ENCODE data around the gene ASCL3.
"Not testable (repeated sequence)": the region's sequence is repeated elsewhere in the genome, so short reads cannot be mapped to it uniquely, and the experiment has no call there.

ASCL3 gene

DNA sequence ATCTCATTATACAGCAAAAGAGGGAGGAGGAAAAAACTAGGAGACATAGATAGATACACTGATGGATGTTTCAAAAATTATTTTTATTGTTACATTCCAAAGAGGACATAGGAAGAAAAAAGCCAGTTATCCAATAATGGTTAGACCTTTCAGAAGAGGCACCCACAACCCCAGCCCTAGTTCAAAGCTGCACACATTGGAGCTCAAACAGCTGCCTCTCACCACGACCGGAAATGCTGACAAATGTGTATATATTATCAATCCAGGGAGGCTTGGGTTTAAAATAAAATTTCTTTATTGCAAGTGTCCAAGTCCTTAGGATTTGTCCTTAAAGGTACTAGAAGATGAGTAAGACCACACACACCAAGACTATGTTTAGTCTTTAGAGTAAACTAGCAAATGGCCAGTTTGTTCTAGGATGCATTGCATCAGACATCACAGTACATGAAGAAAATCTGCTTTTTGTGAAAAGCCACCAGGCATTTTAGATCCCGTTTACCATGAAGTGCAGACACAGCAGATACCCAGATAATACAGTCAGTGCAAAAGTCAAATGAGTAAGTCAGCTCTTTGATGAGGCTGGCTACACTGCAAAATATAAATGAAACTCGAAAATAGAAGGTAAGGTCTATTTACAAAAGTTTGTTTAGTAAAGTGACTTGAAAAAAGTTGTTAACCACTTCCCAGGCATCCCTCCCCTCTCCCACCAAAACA, 4.6 kb upstream of the ASCL3 start:
- no peak for DNase-seq

DNA sequence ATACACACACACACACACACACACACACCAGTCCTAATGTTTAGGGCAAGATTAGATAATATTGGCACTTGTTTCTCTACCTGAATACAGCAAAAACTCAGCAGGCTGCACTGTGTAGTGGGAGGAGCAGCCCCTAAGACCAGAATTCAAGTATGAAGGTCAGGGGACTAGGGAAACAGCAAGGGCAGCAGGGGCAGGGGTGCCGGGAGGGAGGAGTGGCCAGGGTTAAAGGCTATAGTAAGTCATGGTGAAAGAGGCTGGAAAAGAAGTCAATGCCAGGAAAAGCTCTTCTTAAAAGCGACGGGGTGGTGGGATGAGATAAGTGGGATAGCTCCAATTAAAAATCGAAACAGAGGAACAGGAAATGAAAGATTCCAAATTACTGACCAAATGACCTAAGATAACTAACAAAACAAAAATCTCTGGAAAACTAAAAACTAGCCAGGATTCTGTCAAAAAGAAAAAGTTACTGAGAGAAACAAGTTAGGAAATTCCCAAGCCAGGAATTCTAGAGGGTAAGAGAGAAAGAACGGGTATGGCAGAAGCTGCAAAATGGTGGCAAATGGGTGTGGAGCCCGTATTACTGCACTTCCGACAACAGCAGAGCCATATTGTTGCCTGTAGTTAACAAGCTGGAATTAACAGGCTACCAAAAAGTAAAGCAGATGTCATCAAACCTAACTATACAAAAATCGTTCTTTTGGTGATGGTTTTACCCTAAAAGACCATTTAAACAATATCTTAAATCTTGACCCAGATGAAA, 1.3 kb downstream of the ASCL3 start:
- DNase-seq = no peak

DNA sequence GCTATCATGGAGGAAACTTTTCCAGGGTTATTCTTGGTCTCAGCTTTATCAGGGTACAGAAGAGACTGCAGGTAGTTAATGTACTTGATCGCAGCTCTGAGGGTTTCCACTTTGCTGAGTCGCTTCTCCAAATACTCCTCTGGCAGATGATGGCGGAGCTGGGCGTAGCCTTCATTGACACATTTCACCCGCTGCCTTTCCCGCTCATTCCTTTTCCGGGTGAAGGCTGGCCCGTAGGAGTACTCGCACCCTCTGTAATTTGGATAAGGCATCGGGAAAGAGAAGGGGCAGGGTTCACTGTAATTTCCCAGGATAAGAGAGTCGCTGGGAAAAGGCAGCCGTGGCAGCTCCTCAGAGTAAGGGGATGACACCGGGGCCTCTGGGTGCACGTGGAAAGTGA, 5.2 kb downstream of the ASCL3 start:
- no peak for DNase-seq

DNA sequence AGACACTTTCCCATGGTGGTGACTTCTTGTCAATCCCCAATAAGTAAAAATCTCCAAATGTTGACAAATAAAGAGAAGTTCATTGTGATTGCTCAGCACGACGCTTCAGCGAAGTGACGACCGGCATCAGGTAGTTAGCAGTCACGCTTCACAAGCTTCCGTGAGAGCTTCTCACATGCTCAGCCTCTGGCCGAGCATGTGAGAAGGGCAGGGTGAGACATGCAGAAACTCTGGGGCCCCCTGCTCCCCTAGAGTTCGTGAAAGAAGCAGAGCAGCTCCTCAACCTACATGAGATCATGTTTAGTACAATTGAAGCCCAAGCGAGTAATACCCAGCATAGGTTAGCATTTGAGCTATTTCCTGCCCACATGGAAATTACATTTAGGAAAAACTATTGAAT, 5.7 kb downstream of the ASCL3 start:
- no peak for DNase-seq

DNA sequence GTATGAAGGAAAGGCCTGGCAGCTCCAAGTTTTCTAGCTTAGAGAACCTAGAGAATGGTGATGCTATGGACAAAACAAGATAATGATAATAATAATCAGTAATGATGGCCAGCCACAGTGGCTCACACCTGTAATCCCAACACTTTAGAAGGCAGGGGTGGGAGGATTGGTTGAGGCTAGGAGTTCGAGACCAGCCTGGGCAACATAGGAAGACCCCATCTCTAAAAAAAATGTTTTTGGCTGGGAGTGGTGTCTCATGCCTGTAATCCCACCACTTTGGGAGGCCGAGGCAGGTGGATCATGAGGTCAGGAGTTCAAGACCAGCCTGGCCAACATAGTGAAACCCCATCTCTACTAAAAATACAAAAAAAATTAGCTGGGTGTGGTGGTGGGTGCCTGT, 7.0 kb downstream of the ASCL3 start:
- DNase-seq = not testable (repeated sequence)

DNA sequence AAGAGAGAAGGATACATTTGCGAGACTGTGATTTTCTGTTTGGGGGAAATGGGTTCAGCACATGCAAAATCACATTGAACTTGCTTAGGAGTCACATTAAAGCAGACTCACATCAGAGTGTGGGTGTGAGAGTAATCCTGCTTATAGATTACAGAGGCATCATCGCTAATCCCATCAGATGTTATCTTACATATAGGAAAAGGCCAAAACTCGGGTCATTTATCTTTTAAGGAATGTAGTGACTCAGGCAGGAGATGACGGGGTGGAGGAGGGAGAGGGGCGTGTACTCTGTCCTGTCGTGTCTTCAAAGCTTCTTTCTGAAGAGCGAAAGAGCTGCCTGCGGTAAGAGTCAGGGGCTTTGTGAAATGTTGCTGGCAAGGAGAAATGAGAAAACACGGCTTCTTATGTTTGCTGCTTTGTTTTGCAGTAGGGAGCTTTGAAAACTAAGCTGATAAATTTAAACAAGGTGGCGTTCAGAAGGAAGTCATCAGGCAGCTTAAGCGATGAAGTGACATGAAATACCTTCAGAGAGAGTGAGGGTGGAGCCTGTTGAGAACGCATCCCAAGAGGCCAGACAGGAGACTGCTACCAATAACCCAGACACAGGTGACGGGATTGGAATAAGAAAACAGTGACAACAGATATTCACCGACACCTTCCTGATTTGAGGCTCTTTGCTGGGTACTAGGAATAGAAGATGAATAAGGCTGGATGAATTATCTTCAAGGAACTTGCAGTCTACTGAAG, 7.9 kb downstream of the ASCL3 start:
- DNase-seq = no peak

DNA sequence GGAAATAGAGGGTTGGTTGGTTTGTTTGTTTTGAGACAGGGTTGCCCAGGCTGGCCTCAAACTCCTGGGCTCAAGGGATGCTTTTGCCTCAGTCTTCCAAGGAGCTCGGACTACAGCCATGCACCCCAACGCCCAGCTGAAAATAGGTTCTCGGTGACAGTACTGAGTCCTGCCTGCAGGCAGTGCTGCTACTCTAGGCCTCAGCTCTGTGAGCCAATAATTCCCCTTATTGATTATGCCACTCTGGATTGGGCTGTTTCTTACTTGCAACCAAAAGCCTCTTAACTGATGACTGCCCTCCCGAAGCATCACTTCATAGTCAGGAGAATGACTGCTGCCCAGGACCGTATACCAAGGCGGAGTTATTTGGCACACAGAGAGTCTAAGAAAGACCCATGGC, 8.9 kb downstream of the ASCL3 start:
- DNase-seq = no peak

DNA sequence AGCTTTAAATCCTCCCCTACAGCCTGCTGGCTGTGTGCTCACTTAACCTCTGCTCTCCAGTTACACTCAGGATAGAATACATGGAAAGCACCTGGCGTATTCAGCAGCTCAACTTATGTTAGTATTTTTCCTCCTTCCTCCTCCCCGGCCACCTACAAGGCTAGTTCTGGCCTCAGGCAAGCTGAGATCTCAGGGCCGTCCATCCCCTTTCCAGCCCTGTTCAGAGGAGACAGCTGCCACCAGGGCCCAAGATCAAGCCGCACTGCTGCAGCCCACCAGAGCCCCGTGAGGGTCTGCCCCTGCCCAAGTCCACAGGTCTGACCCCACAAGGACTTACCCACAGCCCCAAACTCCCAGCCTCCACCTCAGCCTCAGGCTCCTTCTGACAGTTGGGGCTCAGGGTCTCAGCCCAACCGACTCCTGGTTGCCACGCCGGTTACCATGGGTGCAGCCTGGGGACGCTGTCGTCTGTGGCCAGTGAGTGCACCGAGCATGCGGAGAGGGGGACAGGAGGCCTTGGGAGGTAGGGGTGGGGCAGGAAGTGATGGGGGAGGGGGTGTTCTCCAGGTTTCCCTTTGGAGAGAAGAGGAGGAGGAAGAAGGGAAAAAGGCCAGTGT, 10.1 kb downstream of the ASCL3 start, which contains the start of gene C11orf16:
C11orf16 (minus strand) TSS at position 384 of the 617 bp plus-strand sequence. CDS start 639 bp downstream, outside the sequence.
- no peak for DNase-seq

DNA sequence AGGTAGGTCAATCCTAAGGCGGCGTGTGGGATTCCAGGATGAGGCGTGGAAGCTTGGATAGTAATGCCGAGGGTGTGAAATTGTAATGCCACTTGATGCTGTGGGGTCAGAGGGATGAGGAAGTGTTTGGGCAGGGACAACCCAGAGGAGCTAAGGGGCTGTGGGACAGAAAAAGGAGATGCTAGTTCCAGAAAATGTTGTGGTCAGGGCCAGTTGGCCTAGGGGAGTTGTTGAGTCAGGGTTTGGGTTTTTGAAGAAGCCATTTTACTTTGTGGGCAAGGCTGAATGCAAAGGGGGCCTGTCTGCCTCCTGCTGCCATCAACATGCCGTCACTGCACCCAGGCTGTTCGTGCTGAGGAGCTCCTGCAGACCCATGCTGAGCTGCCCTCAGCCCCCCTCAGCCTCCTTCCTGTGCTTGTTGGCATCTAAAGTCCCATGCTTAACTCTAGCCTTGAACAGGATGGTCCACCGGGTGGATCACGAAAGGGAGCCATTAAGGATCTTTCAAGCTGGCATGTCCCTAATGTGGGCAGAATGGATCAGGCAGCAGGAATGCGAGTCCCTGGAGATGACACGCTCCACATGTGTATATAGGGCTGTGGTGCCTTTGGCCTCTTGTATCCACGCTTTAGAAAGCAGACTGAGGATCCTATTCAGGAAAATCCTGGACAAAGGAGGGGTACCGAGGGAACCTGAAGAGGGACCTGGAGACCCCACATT, 12.2 kb downstream of the ASCL3 start:
- DNase-seq = no peak

DNA sequence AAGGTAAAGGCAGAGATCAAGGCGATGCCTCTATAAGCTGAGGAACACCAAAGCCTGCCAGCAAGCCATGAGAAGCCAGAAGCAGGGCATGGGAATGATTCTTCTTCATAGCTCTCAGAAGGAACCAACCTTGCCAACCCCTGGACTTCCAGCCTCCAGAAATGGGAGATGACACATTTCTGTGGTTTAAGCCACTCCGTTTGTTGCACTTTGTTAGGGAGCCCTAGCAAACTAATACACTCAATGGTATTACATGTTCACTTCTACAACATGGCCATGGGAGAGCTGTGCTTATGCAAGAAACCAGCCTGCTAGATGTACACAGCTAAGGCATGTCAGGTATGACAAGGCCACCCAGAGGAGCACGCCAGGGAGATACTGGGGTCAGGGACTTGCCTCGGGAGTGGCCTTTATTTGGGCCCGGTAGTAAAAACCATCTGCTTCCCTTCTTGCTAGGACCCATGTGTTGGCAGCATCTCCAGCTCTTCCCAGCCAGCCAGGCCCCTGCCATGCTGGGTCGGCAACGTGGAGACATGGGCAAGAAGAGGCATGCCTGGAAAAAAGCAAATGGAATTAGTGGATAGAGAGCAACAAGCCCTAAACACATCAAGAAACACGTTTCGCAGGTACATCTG, 13.7 kb downstream of the ASCL3 start:
- DNase-seq = no peak

DNA sequence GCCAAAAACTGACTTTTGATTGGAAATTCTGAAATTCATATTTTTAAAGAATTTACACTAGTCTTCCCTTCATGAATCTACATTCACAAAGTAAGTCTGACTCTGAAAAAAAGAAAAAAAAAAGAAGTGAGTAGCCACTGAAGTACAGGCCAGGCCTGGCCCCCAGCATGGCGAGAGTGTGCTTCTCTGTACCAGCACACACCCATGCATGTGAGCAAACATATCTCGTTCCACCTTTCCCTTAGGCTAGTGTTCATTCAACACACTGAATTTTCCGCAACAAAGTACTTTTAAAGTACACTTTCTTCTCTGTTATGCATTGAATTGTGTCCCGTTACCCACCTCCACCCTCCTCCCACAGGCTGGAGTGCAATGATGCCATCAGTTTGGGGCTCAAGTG, 14.6 kb downstream of the ASCL3 start:
- no peak for DNase-seq

DNA sequence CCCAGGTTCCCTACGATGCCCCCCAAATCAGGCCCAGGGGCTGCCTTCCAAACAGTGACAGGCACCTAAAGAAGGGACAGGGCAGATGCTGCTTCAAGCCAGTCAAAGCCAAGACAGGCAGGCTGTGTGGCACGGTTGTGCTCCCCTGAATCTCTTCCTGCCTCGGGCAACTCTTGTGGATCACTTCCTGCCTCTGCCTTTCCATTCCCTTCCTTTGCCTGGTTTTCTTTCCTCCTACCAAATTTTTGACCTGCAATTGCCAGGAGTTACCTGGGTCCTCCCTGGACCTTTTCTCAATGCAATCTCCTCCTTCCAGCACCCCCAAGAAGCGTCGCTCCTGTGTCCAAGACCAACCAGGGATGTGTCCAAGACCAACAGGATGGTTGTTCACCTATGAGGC, 15.6 kb downstream of the ASCL3 start:
- DNase-seq = no peak

DNA sequence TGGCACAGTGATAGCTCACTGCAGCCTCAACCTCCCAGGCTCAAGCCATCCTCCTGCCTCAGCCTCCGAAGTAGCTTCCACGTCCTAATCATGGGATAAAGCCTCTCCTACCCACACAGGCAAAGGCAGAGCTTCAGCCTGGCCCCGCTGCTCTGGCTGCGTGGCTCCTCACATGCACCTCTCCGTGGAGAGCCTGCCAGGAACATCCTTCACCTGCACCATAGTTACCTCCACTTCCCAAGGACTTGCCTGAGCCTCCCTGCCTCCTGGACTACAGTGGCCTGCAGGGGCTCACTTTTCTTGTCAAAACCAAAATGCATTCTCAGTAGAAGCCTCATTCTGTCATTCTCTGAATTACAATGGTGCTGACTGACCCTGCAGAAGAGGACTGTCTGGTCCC, 16.6 kb downstream of the ASCL3 start:
- DNase-seq = no peak

DNA sequence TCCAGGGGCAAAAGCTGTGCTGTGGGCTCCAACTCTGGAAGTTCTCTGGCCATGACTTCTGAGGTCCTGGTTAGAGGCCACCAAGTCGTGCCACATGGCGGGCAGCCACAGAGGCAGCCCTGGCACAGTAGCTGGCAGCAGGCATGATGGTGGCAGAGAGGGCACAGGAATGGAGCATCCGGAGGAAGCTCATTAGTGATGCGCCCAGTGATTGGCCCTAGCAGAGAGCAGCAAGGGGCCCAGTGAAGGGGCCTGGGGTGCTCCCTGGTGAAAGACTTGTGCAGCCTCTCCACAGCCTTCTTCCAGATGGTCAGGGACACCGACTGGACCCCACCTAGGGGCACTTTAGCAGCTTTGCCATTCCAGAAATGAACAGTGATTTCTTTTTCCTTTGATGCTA, 17.1 kb downstream of the ASCL3 start:
- DNase-seq = no peak

DNA sequence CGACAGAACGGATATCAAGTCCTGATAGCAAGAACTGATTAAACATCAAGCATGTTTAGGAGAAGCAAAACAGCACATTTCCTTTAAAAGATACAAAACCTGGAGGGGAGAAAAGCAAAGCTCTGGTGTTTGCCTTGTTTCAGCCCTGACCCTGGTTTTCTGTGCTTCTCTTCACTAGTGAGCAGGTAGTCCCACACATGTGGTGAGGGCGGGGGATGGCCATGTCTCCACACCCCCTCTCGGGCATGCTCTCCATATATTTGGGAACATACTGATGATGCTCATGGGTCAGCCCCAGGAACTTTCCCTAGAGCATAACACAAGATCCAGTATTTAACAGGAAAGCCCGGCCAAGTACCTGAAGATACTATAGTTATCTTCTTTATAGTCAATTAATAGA, 20.1 kb downstream of the ASCL3 start:
- DNase-seq = no peak

DNA sequence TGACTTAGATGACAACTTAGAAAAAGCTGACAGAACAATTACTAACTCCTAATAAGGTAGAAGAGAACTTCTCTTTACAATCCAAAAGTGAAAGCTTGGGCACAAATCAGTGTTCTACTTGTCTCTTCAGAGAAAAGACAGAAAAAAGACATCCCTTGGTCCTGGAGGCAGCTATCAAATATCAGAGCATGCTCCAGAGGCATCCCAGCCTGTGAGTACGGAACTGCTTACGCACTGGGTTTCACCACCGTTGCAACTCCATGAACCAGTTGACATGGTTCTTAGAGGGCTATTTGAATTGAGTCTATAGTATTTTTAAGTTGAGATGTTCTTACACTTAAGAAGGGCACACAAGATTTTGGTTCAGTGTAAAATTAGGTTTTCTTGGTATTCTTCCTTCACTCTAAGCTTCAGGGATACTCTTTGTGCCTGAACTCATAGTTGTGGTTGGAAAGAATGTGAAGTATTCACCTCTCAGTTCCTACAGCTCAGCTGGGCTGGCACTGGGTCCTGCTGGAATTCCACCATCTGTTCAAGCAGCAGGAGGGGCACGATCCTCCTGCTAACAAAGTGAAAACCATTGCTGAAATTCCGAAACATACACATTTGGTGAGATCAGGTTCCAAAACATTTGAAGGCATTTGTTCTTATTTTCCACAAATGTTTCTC, 25.5 kb downstream of the ASCL3 start:
- DNase-seq = no peak

DNA sequence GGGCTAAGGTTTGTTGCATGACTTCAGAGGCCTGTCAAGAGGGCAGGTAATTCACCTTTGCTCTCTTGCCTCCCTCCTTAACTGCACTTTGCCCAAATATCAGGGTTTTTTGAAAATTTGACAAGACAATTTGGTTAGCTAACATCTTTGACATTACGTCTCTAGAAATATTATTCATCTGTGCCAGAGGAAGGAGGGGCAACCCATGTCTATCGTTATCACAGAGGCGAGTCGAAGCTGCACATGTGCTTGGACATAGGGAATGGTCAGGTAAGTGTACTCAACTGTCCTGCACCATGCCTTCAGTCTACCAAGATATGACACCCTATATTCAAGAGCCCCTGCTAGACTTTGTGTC, 28.2 kb downstream of the ASCL3 start:
- DNase-seq = no peak

DNA sequence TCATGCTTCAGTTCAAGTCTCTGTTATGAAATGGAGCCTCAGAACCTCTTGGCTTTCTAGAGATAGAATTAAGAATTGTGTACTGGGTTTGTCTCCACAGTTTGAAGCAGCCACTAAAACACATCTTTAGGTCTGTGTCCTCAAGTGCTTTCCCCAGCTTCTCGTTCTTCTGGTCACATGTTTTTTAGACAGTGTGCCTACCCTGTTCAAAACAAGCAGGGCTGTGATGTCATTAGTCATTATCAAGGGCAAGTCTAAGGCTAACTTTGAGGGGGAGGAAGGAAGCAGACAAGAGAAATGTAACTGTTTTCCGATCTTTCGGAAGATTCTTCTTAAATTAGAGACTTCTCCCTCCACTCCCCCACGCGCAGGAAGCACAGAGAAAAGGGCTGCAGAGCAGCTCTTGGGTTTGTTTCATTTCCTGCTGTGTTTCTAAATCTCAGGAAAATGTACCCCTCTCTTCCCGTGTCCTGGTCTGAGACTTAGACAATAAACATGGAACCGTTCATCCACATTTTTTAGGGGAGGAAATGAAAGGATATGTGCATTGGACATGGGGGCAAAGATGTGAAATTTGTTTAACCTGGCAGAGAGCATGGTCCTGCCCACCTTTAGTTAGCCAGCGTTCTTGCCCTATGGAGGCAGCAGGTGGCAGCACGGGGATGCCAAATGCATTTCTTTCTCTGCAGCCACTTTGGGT, 28.7 kb downstream of the ASCL3 start:
- DNase-seq = peak; percentile 26

DNA sequence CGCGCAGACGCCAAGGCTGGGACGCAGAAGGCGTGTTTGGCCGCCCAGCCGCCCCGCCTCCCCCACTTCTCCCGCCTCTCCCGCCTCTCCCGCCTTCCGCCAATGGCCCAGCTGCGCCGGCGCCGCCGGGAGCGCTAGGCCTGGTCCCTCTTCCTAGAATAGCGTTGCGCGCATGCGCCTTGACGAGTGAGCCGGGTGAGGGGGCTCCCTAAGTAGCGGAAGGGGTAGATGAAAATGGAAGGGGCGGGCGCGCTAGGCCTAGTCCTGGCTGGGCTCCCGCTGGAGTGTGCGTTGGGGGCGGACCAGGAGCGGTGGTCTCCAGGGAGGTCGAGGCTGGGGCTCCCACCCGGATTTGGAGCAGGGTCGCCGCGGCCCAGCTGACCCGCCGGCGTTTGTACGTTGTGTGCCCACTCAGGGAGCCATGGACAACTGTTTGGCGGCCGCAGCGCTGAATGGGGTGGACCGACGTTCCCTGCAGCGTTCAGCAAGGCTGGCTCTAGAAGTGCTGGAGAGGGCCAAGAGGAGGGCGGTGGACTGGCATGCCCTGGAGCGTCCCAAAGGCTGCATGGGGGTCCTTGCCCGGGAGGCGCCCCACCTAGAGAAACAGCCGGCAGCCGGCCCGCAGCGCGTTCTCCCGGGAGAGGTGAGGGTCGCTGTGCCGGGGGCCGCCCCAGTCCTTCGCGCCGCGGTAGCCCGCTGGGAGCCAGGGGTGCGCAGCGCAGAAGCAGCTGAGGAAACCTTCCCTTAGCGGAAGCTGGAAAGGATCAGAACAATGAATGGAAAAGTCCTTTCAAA, 31.6 kb downstream of the ASCL3 start, which contains the start of gene AKIP1:
AKIP1 (plus strand) TSS at position 161 of the 795 bp plus-strand sequence; CDS start at position 422, 261 bp downstream.
- peak; percentile 72 to 83 for DNase-seq

DNA sequence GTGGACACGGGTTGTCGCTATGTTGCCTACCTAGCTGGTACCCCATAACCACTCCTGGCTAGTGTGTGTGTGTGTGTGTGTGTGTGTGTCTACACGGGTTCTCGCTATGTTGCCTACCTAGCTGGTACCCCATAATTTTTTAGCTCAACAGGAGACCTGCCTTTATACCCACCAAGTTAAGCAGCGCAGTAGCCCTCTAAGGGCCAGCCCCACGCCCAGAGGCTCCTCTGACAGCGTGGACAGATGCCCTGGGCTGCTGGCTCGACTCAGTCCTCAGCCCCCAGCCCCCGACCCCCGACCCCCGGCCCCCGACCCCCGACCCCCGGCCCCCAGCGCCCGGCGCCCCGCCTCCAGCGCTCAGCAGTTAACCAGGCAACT, 32.2 kb downstream of the ASCL3 start:
- DNase-seq = no peak
